Heart left ventricle (tissue), 16 donors: ENCODE measurements around the gene HDX. TPM values are rescaled to one million over a fixed set of nuclear protein-coding genes. Genes with fewer than 3 reads are reported as not detected.

Source experiments
- ATAC-seq, 4 donors: fragments of 200-7000 bp; cut with Tn5 transposase; one replicate each; pipeline ENCODE4 v1.9.1; 2020 to 2022; ENCODE audit warnings: moderate library complexity in 4 of 4, mild to moderate bottlenecking in 3 of 4, moderate number of reproducible peaks in 1 of 4
- DNase-seq, 5 donors: peaks; one replicate each; pipeline ENCODE4 v3.0.0-alpha.2; 2020
- H3K27ac ChIP-seq, 12 donors: fragments of 200-600 bp; sonication (generic) in 4 of 12; one replicate each; pipeline versions ENCODE4 v1.5.0 to v1.8.0; 2016 to 2022; ENCODE audit warnings: mild to moderate bottlenecking in 2 of 12
- H3K27me3 ChIP-seq, 9 donors: fragments of 200-600 bp; sonication (generic) in 2 of 9; one replicate each; pipeline versions ENCODE4 v1.5.1 to v1.8.0; 2016 to 2022; ENCODE audit warnings: mild to moderate bottlenecking in 3 of 9
- H3K36me3 ChIP-seq, 9 donors: fragments of 200-600 bp; sonication (generic) in 2 of 9; one replicate each; pipeline versions ENCODE4 v1.5.0 to v1.8.0; 2018 to 2022; ENCODE audit warnings: mild to moderate bottlenecking in 2 of 9
- H3K4me1 ChIP-seq, 12 donors: fragments of 200-600 bp; sonication (generic) in 4 of 12; one replicate each; pipeline versions ENCODE4 v1.5.0 to v1.8.0; 2016 to 2022; ENCODE audit warnings: mild to moderate bottlenecking in 3 of 12
- H3K4me3 ChIP-seq, 12 donors: fragments of 200-600 bp; sonication (generic) in 4 of 12; one replicate each; pipeline versions ENCODE4 v1.5.0 to v1.8.0; 2017 to 2022; ENCODE audit warnings: mild to moderate bottlenecking in 9 of 12, moderate library complexity in 4 of 12
- H3K9me3 ChIP-seq, 12 donors: fragments of 200-600 bp; sonication (generic) in 4 of 12; one replicate each; pipeline versions ENCODE4 v1.5.0 to v1.8.0; 2016 to 2022; ENCODE audit warnings: mild to moderate bottlenecking in 1 of 12
- CTCF ChIP-seq, 12 donors: fragments of 200-600 bp; sonication (generic) in 4 of 12; IDR thresholded peaks; one replicate each; pipeline versions ENCODE4 v1.5.0 to v1.8.0; 2018 to 2022; ENCODE audit warnings: antibody characterized with exemption in 12 of 12, mild to moderate bottlenecking in 5 of 12
- POLR2A ChIP-seq, 2 donors: fragments of 450-650 bp; IDR thresholded peaks; one replicate each; pipeline ENCODE4 v1.6.1; 2017; ENCODE audit warnings: antibody characterized with exemption in 2 of 2, mild to moderate bottlenecking in 2 of 2, moderate library complexity in 2 of 2
- WGBS, 4 donors: extraction: QIAGEN DNeasy Blood & Tissue Kit in 2 of 4; methylation state at CpG; one replicate each; pipeline versions ENCODE4 v1.1.5 to v1.1.7; 2013 to 2018; 5-methylcytosine and 5-hydroxymethylcytosine counted together
- intact Hi-C, 10 donors: fragments of 100-400 bp; cut with DNase I; formaldehyde crosslinking; loops; one replicate each; pipeline versions ENCODE4 v1.11.1 to v1.14.2; 2022
- polyA plus RNA-seq, 2 donors: library from polyadenylated mRNA; stranded (reverse); fragments of 200-250 nt; gene quantifications; one replicate each; pipeline ENCODE4 v1.2.3, GENCODE V29; 2013
- total RNA-seq, 9 donors: library from RNA; depleted of rRNA in 2 of 9; stranded (reverse); fragments of >200 nt in 2 of 9; fragmentation: NEBNext Ultra II Directional in 3 of 9; extraction: Animal tissue kit (Norgen Biotek cat#: 25700) in 3 of 9; gene quantifications; one replicate each; pipeline versions ENCODE4 v1.1.0 to v1.2.4, GENCODE V29; 2016 to 2023
- donor health status: ischemic (EF 13 %, LVEDD 7.1; RV severe dilation, severe dysfunction).
- donor health status: healthy with polysubstance abuse.
- donor health status: DM: no; HTN: yes; CAD: no.
- donor health status: DM: no; HTN: no; CAD: no.
- donor health status: ischemic (EF 25% LVEDD 6.9; RV normal size, moderate dysfunction).
- donor health status: ischemic (EF 25% LVEDD 5.7; RV mildly dilated, moderate dysfunction).
- donor health status: healthy.
- donor health status: DM: yes; HTN: yes; CAD: no.
- donor health status: ischemic (EF 35%, LVEDD 5.7; RV mildly dilated, moderate dysfunction).
- donor health status: nonischemic (EF 11% LVEDD 7.7; RV severe dilation, severe dysfunction).
- donor health status: DM: yes; HTN: yes; CAD: no.
- donor health status: PGD.
- donor health status: ischemic (EF 29% LVEDD 5.4; RV normal size, mild dysfunction).
- donor health status: nonischemic (EF 23%, LVEDD 6.1; RV moderate dilation, normal function).

Gene HDX
- total and polyA plus RNA-seq, 11 donors: 0.34 to 3.4 (median 1.3) TPM

- no peaks in the 10 kb centered on the region for H3K27me3 ChIP-seq
- ATAC-seq (no peak), DNase-seq (no peak)
- H3K27ac ChIP-seq: no peak overlapping the region
- intact Hi-C loops: no loop called here
- peaks cover 0 to 10% (median 0%) of the 10 kb centered on the region in 12 donors for H3K9me3 ChIP-seq
- peaks cover 0 to 7% (median 0%) of the 10 kb centered on the region in 12 donors for H3K4me1 ChIP-seq
- TF ChIP-seq POLR2A (IDR thresholded peaks at IDR 0.05) (no peak), CTCF (IDR thresholded peaks at IDR 0.05) (no peak)
- H3K4me3 ChIP-seq: no peak overlapping the region
- no peaks in the 10 kb centered on the region for H3K36me3 ChIP-seq
- 64 to 78% (median 70%) methylated on average over 3 of the region's 3 CpGs for WGBS, 4 donors
Measured at GRCh38 chrX:84362184-84362838, 139.9 kb downstream of the HDX start.

GRCh38 chrX:84358271-84358670, 144.0 kb downstream of the HDX start:
- H3K27ac ChIP-seq: no peak overlapping the region
- peaks cover 0 to 5% (median 0%) of the 10 kb centered on the region in 12 donors for H3K4me1 ChIP-seq
- no peak for ATAC-seq
- WGBS, 4 donors: 69 to 82% (median 71%) methylated on average over 1 of the region's 1 CpG
- no peak for DNase-seq
- H3K4me3 ChIP-seq: no peak overlapping the region
- no peaks in the 10 kb centered on the region for H3K36me3 ChIP-seq
- intact Hi-C loops: no loop called here
- H3K9me3 ChIP-seq: peaks cover 0 to 3% (median 0%) of the 10 kb centered on the region in 12 donors
- H3K27me3 ChIP-seq: no peaks in the 10 kb centered on the region
- TF ChIP-seq CTCF (IDR thresholded peaks at IDR 0.05): no peak

- no peak for DNase-seq
- TF ChIP-seq POLR2A (IDR thresholded peaks at IDR 0.05): no peak
- no peak for TF ChIP-seq CTCF (IDR thresholded peaks at IDR 0.05)
- Histone ChIP-seq H3K27ac (no peak overlapping the region), H3K27me3 (no peaks in the 10 kb centered on the region), H3K9me3 (peaks cover 0 to 3% (median 0%) of the 10 kb centered on the region in 12 donors), H3K4me1 (no peaks in the 10 kb centered on the region), H3K4me3 (no peak overlapping the region), H3K36me3 (no peaks in the 10 kb centered on the region)
- intact Hi-C loops: no loop called here
- no peak for ATAC-seq
Measured at GRCh38 chrX:84357296-84357695, 145.0 kb downstream of the HDX start.

- Histone ChIP-seq H3K9me3 (no peaks in the 10 kb centered on the region), H3K4me1 (peaks cover 0 to 4% (median 0%) of the 10 kb centered on the region in 12 donors), H3K36me3 (no peaks in the 10 kb centered on the region), H3K4me3 (no peak overlapping the region), H3K27ac (no peak overlapping the region), H3K27me3 (no peaks in the 10 kb centered on the region)
- intact Hi-C loops: no loop called here
- TF ChIP-seq CTCF (IDR thresholded peaks at IDR 0.05) (no peak), POLR2A (IDR thresholded peaks at IDR 0.05) (no peak)
- DNase-seq (no peak), ATAC-seq (no peak)
- WGBS, 4 donors: 51 to 80% (median 64%) methylated on average over 1 of the region's 1 CpG
Measured at GRCh38 chrX:84340968-84341367, 161.3 kb downstream of the HDX start.
